ENCODE data around the gene PIH1D1.

- TF ChIP-seq POLR2A (IDR thresholded peaks at IDR 0.05): no peak
- no peak for TF ChIP-seq POLR2AphosphoS5 (IDR thresholded peaks at IDR 0.05)
- TF ChIP-seq EP300 (IDR thresholded peaks at IDR 0.05): no peak
- no peak for TF ChIP-seq CTCF (IDR thresholded peaks at IDR 0.05)
Observed at GRCh38 chr19:49398931-49399330, 52.7 kb downstream of the PIH1D1 start.

Data from suprapubic skin (tissue), 4 donors.